ENCODE data around the gene PACSIN2.
"Not testable (repeated sequence)": the region's sequence is repeated elsewhere in the genome, so short reads cannot be mapped to it uniquely, and the experiment has no call there.

DNA sequence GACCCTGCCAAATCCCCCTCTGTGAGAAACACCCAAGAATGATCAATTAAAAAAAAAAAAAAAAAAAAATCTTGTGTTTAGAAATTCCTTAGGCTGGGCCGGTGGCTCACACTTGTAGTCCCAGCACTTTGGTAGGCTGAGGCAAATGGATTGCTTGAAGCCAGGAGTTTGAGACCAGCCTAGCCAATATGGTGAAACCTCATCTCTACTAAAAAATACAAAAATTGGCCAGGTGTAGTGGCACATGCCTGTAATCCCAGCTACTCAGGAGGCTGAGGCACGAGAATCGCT is 53.6 kb downstream of the PACSIN2 start:
- TF ChIP-seq, protein P1, sequence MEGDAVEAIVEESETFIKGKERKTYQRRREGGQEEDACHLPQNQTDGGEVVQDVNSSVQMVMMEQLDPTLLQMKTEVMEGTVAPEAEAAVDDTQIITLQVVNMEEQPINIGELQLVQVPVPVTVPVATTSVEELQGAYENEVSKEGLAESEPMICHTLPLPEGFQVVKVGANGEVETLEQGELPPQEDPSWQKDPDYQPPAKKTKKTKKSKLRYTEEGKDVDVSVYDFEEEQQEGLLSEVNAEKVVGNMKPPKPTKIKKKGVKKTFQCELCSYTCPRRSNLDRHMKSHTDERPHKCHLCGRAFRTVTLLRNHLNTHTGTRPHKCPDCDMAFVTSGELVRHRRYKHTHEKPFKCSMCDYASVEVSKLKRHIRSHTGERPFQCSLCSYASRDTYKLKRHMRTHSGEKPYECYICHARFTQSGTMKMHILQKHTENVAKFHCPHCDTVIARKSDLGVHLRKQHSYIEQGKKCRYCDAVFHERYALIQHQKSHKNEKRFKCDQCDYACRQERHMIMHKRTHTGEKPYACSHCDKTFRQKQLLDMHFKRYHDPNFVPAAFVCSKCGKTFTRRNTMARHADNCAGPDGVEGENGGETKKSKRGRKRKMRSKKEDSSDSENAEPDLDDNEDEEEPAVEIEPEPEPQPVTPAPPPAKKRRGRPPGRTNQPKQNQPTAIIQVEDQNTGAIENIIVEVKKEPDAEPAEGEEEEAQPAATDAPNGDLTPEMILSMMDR (IDR thresholded peaks at IDR 0.05) = not testable (repeated sequence)
- not testable (repeated sequence) for TF ChIP-seq POLR2A (IDR thresholded peaks at IDR 0.05)

Data from thyroid gland (tissue), 4 donors.